Small intestine (tissue), 16 donors: ENCODE data around the gene KAT2B. TPM values are rescaled to one million over a fixed set of nuclear protein-coding genes. Genes with fewer than 3 reads are reported as not detected.
A peak's percentile ranks its signal among the peaks of the same experiment; 100 is the strongest.

Experiments
- DNase-seq, 2 donors: peaks; one replicate each; pipeline versions ENCODE4 v3.0.0 to v3.0.0-alpha.2; 2013
- FAIRE-seq: peaks from 2 replicates; lab custom pipeline; 2012; peaks lifted over from hg19 to GRCh38; lab: Jason Lieb, UNC
- H3K27ac ChIP-seq, 3 donors: one replicate each; pipeline ENCODE4 v1.5.1; 2013; ENCODE audit warnings: low read length in 2 of 3, mild to moderate bottlenecking in 2 of 3, control low read depth in 1 of 3, inconsistent platforms in 1 of 3, low read depth in 1 of 3, moderate library complexity in 1 of 3
- H3K27me3 ChIP-seq, 3 donors: one replicate each; pipeline ENCODE4 v1.6.1; 2013; ENCODE audit warnings: low read length in 3 of 3, inconsistent platforms in 1 of 3; ENCODE audit not compliant: control insufficient read depth in 3 of 3, insufficient read depth in 3 of 3
- H3K36me3 ChIP-seq, 3 donors: one replicate each; pipeline ENCODE4 v1.6.1; 2013; ENCODE audit warnings: low read length in 3 of 3, inconsistent platforms in 1 of 3, low read depth in 1 of 3, mild to moderate bottlenecking in 1 of 3, moderate library complexity in 1 of 3; ENCODE audit not compliant: control insufficient read depth in 3 of 3, insufficient read depth in 2 of 3
- H3K4me1 ChIP-seq, 3 donors: one replicate each; pipeline ENCODE4 v1.6.1; 2013; ENCODE audit warnings: low read length in 2 of 3, inconsistent platforms in 1 of 3, low read depth in 1 of 3, mild to moderate bottlenecking in 1 of 3, moderate library complexity in 1 of 3; ENCODE audit not compliant: control insufficient read depth in 3 of 3, insufficient read depth in 2 of 3
- H3K4me3 ChIP-seq, 3 donors: one replicate each; pipeline ENCODE4 v1.5.1; 2013; ENCODE audit warnings: low read length in 3 of 3, control low read depth in 1 of 3, inconsistent platforms in 1 of 3, low read depth in 1 of 3, mild to moderate bottlenecking in 1 of 3, moderate library complexity in 1 of 3
- H3K9me3 ChIP-seq, 2 donors: one replicate each; pipeline ENCODE4 v1.6.1; 2013; ENCODE audit warnings: low read depth in 1 of 2, low read length in 1 of 2; ENCODE audit not compliant: control insufficient read depth in 2 of 2, insufficient read depth in 1 of 2
- WGBS, 3 donors: extraction: QIAGEN DNeasy Blood & Tissue Kit; methylation state at CpG; one replicate each; pipeline ENCODE4 v1.1.7; 2013; 5-methylcytosine and 5-hydroxymethylcytosine counted together
- long read RNA-seq, 10 donors: transcript quantifications; one replicate each; lab custom pipeline, GENCODE V29; 2026
- polyA plus RNA-seq, 4 donors: library from polyadenylated mRNA; stranded (reverse) in 3 of 4; unstranded in 1 of 4; fragments of 200-250 nt in 3 of 4; fragments of 120-200 nt in 1 of 4; gene quantifications; one replicate each; pipeline versions ENCODE4 v1.2.1 to v1.2.3, GENCODE V29; 2013
- donor health status: healthy with polysubstance abuse.
- donor health status: control.
- donor health status: control.
- donor health status: Bipolar disorder and iron deficiency.
- donor health status: healthy.

Gene KAT2B
- 10 to 100 TPM in 3 of 4 donors, 1 to 10 TPM in 1; 7.1 to 28.0 (median 20.4) TPM for polyA plus RNA-seq
- long read RNA-seq, donor 1: 0 reads
- long read RNA-seq, donor 2: 0 reads
- long read RNA-seq, donor 3: 0 reads
- long read RNA-seq, donor 4: 0 reads
- long read RNA-seq, donor 5: 0 reads
- long read RNA-seq, donor 6, full-length matches to known transcripts: 1 of 1 reads
- long read RNA-seq, donor 6, partial matches to known transcripts: 0 of 1 reads
- long read RNA-seq, donor 6, other reads (novel, unspliced or antisense): 0 of 1 reads
- long read RNA-seq, donor 7: 0 reads
- long read RNA-seq, donor 8: 0 reads
- long read RNA-seq, donor 9: 0 reads
- long read RNA-seq, donor 10: 0 reads

DNA sequence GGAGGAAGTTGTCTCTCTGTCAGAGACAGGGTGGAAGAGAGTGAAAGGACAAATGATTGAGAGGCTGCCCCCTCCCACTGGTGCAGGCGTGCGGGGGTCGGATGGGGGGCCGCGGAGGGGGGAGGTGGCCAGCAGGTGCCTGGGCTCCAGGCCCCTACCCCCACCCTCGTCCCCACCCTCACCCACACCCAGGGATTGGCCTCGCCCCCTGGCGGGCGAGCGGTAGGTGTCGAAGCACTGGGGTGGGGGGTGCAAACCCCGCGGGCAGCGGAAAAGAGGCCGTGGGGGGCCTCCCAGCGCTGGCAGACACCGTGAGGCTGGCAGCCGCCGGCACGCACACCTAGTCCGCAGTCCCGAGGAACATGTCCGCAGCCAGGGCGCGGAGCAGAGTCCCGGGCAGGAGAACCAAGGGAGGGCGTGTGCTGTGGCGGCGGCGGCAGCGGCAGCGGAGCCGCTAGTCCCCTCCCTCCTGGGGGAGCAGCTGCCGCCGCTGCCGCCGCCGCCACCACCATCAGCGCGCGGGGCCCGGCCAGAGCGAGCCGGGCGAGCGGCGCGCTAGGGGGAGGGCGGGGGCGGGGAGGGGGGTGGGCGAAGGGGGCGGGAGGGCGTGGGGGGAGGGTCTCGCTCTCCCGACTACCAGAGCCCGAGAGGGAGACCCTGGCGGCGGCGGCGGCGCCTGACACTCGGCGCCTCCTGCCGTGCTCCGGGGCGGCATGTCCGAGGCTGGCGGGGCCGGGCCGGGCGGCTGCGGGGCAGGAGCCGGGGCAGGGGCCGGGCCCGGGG is at the start of gene KAT2B:
TSS of gene KAT2B (plus strand) at position 682 of the 783 bp plus-strand sequence. CDS start at position 714, 32 bp downstream.
- H3K4me3 ChIP-seq: peak within 1 kb of the TSS; percentile 73 to 92 (median 82)
- FAIRE-seq: no peak
- no peaks in the 10 kb centered on the region for H3K9me3 ChIP-seq
- peak; percentile 78 to 95 for DNase-seq
- 1 to 2% (median 1%) methylated on average over 29 to 68 of the region's 75 CpGs for WGBS, 3 donors
- no peaks in the 10 kb centered on the region for H3K36me3 ChIP-seq
- H3K4me1 ChIP-seq: peaks cover 5 to 24% (median 6%) of the 10 kb centered on the region in 3 donors
- peak within 1 kb of the TSS; percentile 91 to 98 (median 96) for H3K27ac ChIP-seq
- H3K27me3 ChIP-seq: no peaks in the 10 kb centered on the region

GRCh38 chr3:19994796-19995195 is 45.5 kb upstream of the KAT2B start:
- FAIRE-seq: no peak
- Histone ChIP-seq H3K9me3 (no peaks in the 10 kb centered on the region), H3K27me3 (no peaks in the 10 kb centered on the region), H3K4me1 (no peaks in the 10 kb centered on the region), H3K36me3 (no peaks in the 10 kb centered on the region), H3K27ac (no peak overlapping the region), H3K4me3 (no peak overlapping the region)
- 87 to 97% (median 91%) methylated on average over 2 of the region's 2 CpGs for WGBS, 3 donors
- no peak for DNase-seq

DNA sequence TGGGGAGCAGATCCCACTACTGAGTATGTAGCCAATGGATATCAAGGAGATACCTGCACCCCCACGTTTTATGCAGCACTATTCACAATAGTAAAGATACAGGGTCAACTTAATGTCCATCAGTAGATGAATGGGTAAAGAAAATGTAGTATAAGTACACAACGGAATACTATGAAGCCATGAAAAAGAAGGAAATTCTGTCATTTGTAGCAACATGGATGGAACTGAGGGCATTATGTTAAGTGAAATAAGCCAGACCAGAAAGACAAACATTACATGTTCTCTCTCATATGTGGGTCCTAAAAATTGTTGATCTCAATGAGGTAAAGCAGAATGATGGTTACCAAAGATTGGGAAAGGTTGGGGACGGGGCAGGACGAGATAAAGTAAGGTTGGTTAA is 42.7 kb upstream of the KAT2B start:
- H3K36me3 ChIP-seq: no peaks in the 10 kb centered on the region
- no peaks in the 10 kb centered on the region for H3K4me1 ChIP-seq
- 81 to 91% (median 89%) methylated on average over 4 of the region's 4 CpGs for WGBS, 3 donors
- no peak for FAIRE-seq
- DNase-seq: no peak
- H3K4me3 ChIP-seq: no peak overlapping the region
- H3K27ac ChIP-seq: no peak overlapping the region
- H3K9me3 ChIP-seq: no peaks in the 10 kb centered on the region
- H3K27me3 ChIP-seq: no peaks in the 10 kb centered on the region

DNA sequence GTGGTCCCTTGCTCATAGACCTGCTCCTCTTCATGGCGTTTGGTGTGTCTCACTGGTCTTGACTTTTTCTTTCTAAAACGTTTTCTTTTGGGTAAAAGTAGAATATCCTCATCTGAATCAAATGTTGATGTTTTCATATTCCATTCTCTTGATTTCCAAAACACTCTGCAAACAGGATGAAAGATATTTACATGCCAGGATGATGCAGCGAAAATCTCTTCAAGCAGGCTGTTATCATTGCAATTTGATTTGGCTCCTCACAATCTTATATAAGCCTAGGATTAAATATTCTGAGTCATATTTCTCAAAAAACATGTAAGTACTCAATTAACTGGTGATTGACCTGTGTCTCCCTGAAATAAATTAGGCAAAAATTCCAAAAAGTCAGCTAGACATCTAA is 38.3 kb upstream of the KAT2B start:
- no peak overlapping the region for H3K4me3 ChIP-seq
- H3K9me3 ChIP-seq: no peaks in the 10 kb centered on the region
- H3K36me3 ChIP-seq: peaks cover 0 to 3% (median 0%) of the 10 kb centered on the region in 3 donors
- no peaks in the 10 kb centered on the region for H3K27me3 ChIP-seq
- FAIRE-seq (no peak), DNase-seq (no peak)
- H3K4me1 ChIP-seq: no peaks in the 10 kb centered on the region
- 61 to 73% (median 68%) methylated on average over 3 of the region's 3 CpGs for WGBS, 3 donors
- H3K27ac ChIP-seq: no peak overlapping the region

- Histone ChIP-seq H3K9me3 (no peaks in the 10 kb centered on the region), H3K36me3 (peaks cover 0 to 3% (median 0%) of the 10 kb centered on the region in 3 donors), H3K4me3 (no peak overlapping the region), H3K27me3 (no peaks in the 10 kb centered on the region), H3K4me1 (no peaks in the 10 kb centered on the region), H3K27ac (no peak overlapping the region)
- WGBS, 3 donors: 95 to 97% (median 96%) methylated on average over 20 of the region's 20 CpGs
- no peak for DNase-seq
- no peak for FAIRE-seq
Observed at GRCh38 chr3:20007960-20008359, 32.3 kb upstream of the KAT2B start.

DNA sequence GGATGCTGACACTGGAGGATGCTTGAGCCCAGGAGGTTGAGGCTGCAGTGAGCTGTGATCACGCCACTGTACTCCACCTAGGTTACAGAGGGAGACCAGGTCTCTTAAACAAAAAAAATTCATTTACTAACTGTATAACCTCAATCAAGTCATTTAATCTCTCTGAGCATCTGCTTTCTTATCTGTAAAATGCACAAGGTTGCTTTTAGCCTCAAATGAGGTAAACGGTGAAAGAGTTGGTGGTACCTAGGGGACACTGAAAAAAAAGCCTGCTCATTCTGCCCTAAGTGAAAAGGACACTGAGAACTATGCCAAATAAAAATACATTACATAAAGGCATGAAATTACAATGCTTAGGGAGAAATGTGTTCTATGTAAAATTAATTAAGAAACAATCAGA is 31.6 kb upstream of the KAT2B start:
- WGBS, 3 donors: 60 to 80% (median 77%) methylated on average over 2 of the region's 2 CpGs
- Histone ChIP-seq H3K27me3 (no peaks in the 10 kb centered on the region), H3K36me3 (peaks cover 0 to 3% (median 0%) of the 10 kb centered on the region in 3 donors), H3K9me3 (no peaks in the 10 kb centered on the region), H3K27ac (no peak overlapping the region), H3K4me3 (no peak overlapping the region), H3K4me1 (no peaks in the 10 kb centered on the region)
- FAIRE-seq (no peak), DNase-seq (no peak)

GRCh38 chr3:20012164-20012563 is 28.1 kb upstream of the KAT2B start, which contains the start of gene PP2D1:
TSS of gene PP2D1 (minus strand) at chr3:20012264. CDS start at chr3:20012072, 192 bp downstream.
- H3K27me3 ChIP-seq: no peaks in the 10 kb centered on the region
- H3K9me3 ChIP-seq: no peaks in the 10 kb centered on the region
- DNase-seq: no peak
- H3K4me1 ChIP-seq: no peaks in the 10 kb centered on the region
- no peak within 1 kb of the TSS for H3K4me3 ChIP-seq
- no peak within 1 kb of the TSS for H3K27ac ChIP-seq
- WGBS, 3 donors: 91 to 97% (median 93%) methylated on average over 4 of the region's 4 CpGs
- no peak for FAIRE-seq
- H3K36me3 ChIP-seq: no peaks in the 10 kb centered on the region

DNA sequence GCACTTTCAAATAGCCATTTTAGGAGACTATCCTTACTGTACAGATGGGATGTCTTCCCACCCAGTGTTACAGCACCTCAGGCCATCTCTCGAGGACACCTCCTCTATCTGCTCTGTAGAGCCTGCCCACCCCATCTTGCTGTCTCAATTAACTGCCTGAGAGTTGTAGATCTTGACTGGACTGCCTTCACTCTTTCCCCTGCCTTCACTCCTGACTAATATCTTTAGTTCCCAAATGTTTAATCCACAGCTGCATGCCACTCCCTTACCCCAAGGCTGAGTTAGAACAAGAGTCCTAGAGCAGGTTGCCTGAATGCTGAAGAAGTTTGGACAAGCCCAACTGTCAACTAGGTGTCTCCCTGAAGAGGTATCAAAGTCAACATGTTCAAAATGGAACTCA is 26.9 kb upstream of the KAT2B start:
- H3K9me3 ChIP-seq: no peaks in the 10 kb centered on the region
- FAIRE-seq (no peak), DNase-seq (no peak)
- no peak overlapping the region for H3K27ac ChIP-seq
- no peaks in the 10 kb centered on the region for H3K36me3 ChIP-seq
- H3K27me3 ChIP-seq: no peaks in the 10 kb centered on the region
- 82 to 95% (median 95%) methylated on average over 1 of the region's 1 CpG for WGBS, 3 donors
- no peaks in the 10 kb centered on the region for H3K4me1 ChIP-seq
- H3K4me3 ChIP-seq: no peak overlapping the region
